ENCODE data around the gene TSTD2.
"Not testable (repeated sequence)": the region's sequence is repeated elsewhere in the genome, so short reads cannot be mapped to it uniquely, and the experiment has no call there.

TSTD2 gene

GRCh38 chr9:97581590-97581989 is 51.6 kb downstream of the TSTD2 start:
- not testable (repeated sequence) for DNase-seq

DNA sequence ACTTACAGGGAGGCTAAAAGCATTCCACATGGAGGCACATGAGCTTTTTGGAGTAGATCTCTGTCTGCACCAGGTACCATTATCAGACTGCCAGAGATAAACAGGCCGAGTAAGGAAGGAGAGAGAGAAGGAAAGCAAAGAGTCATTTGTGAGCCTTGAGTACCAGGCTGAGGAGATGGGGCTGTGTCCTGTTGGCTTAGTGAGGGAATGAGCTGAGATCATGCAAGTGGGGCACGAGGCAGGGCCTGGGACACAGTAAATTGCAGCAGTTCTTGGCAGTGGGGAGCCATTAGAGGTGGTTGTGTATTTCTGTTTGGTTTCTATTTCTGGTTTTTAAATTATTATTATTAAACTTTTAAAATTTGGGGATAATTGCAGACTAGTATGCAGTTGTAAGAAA is 53.3 kb downstream of the TSTD2 start:
- DNase-seq = no peak

DNA sequence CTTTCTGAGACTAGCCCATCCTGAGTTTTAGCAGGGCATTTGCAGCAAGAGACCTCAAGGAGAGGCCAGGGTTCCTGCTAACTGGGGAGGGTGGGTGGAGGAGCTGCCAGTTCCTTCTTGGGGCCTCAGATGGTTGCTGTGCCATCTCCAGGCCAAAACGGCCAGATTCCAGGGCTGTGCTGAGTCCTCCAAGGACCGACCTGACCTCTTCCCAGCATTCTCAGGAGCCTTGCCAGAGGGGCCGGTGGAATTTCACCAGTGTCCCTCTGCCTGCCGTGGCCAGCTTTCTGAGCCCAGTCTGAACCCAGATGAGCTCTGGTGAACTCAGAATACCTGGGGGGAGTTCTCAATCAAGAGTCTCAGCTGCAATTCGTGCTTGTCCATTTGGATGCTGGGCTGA is 54.3 kb downstream of the TSTD2 start:
- no peak for DNase-seq

DNA sequence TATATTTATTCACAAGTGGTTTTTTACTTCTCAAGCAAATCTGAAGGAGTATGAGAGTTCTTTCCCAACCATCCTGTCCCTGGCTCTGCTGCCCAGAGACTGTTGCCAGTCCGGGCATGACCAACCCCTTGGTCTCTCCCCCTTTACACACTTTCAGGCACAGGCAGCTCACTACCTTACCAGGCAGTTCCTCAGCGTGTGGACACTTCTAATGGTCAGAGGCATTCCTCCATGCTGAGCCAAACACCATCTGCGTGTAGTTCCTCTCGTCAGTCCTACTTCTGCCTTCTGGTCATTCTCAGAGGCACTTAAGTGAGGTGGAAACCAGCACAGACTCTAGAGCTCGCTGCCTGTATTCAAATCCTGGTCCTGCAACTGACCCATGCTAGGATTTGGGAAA is 56.1 kb downstream of the TSTD2 start:
- no peak for DNase-seq

GRCh38 chr9:97575673-97576200 is 57.4 kb downstream of the TSTD2 start:
- no peak for DNase-seq

DNA sequence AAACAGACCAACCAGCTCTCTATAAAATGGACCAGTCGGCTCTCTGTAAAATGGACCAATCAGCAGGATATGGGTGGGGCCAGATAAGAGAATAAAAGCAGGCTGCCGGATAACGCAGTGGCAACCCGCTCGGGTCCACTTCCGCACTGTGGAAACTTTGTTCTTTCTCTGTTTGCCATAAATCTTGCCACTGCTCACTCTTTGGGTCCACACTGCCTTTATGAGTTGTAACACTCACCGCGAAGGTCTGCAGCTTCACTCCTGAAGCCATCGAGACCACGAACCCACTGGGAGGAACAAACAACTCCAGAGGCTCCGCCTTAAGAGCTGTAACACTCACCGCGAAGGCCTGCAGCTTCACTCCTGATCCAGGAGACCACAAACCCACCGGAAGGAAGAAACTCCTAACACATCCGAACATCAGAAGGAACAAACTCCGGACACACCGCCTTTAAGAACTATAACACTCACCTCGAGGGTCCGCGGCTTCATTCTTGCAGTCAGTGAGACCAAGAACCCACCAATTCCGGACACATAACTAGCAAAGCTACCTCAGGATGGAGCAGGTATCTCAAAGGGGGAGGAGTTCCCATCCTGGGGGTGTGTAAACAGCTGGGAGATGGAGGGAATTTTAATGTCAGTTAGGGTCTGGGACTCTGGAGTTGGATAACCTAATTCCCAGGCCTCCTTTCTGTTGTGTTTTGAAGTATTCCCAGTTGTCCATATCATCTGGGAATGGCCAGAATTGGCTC is 58.1 kb downstream of the TSTD2 start:
- DNase-seq = not testable (repeated sequence)

DNA sequence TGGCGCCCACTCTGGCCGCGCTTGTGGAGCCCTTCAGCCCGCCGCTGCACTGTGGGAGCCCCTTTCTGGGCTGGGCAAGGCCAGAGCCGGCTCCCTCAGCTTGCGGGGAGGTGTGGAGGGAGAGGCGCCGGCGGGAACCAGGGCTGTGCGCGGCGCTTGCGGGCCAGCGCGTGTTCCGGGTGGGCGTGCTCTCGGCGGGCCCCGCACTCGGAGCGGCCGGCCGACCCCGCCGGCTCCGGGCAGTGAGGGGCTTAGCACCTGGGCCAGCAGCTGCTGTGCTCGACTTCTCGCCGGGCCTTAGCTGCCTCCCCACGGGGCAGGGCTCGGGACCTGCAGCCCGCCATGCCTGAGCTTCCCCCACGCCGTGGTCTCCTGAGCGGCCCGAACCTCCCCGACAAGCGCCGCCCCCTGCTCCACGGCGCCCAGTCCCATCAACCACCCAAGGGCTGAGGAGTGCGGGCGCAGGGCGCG is 59.0 kb downstream of the TSTD2 start:
- not testable (repeated sequence) for DNase-seq

DNA sequence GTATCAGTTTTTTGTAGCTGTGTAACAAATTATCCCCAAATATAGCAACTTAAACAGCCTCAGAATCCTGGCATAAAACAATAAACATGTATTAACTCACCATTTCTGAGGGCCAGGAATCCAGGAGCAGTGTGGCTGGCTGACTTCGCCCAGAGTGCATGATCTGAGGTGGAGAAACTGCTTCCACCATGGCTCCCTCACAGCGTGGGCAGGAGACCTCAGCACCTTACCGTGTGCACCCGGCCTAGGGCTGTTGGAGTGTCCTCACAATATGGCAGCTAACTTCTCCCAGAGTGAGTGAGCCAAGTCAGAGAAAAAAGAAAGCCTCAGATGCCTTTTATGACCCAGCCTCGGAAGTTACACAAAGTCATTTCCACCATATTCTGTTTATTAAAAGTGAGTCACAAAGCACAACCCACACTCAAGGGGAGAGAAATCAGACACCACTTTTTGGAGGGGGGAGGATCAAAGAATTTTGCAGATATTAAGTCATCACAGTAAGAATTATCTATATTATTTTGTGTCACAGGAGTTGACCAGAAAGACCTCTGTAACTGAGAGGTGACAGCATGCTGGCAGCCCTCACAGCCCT is 59.6 kb downstream of the TSTD2 start:
- DNase-seq = no peak

- DNase-seq = no peak
Observed at GRCh38 chr9:97572892-97573365, 60.2 kb downstream of the TSTD2 start.

DNA sequence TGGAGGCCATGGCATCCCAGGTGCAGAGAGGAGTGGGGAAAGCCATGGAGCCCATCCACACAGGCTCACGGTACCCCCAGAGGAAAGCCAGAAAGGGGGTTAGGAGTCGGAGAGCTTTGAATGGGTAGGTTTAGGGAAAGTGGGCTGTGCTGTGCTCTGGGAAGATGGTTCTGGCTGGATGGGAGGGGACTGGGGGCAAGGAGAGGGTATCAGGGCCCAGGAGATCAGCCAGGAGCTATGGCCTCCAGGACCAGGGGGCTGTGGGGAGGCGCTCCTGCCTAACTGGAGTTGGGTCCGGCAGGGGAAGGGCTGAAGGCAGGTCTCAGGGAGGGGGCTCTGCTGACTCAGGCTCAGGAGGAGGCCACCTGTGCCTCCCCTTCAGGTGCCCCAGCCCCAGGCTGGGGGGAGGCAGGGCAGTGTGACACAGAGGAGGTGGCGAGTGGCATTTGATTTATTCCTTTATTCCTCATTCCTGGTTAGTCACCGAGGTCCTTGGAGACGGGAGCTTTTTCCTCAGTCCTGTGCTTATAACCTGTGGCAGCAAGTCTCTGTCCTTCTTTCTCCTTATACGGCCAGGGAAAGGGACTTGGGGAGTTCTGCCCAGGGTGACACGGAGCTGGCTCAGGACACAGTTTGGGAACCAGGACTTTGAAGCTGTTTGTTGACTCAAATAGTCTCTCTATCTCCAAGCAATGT is 60.8 kb downstream of the TSTD2 start:
- no peak for DNase-seq

GRCh38 chr9:97571664-97572063 is 61.5 kb downstream of the TSTD2 start:
- DNase-seq = no peak

- no peak for DNase-seq
Observed at GRCh38 chr9:97570899-97571298, 62.3 kb downstream of the TSTD2 start.

DNA sequence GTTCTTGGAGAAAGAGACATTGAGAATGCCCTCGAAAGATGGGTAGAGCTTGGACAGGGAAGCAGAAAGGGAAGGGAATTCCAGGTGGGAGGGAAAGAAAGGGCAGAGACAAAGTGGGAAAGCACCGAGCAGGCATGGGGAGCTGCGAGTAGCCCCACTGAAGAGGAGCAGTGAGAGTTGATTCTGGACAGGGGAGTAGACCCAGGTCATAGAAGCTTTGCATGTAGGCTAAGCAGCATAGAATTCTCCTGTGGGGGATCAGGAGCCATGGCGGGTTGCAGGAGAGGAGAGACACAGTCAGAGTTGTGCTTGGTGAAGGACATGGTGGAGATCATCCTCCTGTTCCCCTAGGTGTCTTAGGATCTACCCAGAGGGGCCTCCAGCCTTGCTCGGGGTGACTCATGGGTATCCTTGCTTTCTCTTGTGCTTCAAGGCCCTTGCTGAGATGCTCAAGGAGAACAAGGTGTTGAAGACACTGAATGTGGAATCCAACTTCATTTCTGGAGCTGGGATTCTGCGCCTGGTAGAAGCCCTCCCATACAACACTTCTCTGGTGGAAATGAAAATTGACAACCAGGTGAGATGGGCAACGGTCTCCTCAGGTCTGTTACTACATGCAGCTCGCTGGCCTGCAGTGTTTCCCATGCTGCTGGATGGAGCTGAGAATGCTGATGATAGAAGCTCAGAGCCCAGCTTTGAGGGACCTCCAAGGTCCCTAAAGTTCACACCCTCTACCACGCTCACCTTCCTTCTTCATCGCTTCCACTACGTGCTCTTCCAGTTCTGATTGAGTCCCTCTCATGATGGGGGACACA is 64.5 kb downstream of the TSTD2 start:
- no peak for DNase-seq

- no peak for DNase-seq
Observed at GRCh38 chr9:97567894-97568202, 65.3 kb downstream of the TSTD2 start.

DNA sequence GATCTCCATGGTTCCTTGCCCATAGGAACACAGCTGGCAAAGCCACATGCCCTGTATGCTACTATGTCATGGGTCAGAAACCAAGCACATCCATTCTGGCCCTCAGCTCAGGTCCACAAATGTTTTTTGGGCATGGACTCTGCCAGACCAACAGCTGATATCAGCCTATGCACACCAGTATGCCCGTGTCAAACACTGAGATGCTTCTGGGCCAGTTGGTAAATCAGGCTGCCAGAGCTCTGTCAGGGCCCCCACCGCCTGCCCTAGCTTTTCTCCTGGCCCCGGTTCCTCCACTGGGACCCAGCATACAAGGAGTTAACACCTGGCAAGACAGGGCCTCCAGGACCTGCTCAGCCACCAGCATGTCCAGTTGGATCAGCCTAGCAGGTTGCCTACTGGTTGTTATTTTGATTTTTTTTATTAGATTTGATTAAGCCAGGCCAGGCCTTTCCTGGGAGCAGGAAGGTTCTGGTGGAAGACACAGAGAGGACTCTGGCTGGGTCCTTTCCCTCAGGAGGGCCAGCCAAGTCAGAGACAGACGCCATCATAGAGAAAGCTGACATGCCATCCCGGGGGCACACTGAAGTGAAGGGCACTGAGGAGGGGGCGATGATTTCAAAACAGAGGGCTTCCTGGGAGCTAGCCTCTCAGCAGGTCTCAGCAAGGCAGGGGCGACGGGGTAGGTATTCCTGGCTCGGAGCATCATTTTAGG is 65.8 kb downstream of the TSTD2 start:
- no peak for DNase-seq

DNA sequence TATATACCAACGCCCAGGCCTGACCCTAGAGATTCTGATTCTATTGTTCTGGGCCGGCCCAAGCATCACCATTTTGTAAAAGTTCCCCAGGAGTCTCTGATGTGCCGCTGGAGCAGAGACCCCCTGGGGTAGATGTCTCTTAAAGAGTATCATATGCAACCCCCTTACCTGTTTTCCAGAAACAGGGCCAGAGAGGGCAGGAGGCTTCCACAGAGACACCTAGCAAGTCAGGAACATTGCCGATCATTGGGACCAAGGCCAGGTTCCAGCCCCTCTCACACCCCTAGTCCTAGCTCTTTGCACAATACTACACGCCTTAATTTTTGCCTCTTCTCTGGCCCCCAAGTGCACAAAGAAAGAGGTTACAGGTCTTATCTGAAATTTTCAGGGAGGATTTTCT is 67.9 kb downstream of the TSTD2 start:
- DNase-seq = no peak

DNA sequence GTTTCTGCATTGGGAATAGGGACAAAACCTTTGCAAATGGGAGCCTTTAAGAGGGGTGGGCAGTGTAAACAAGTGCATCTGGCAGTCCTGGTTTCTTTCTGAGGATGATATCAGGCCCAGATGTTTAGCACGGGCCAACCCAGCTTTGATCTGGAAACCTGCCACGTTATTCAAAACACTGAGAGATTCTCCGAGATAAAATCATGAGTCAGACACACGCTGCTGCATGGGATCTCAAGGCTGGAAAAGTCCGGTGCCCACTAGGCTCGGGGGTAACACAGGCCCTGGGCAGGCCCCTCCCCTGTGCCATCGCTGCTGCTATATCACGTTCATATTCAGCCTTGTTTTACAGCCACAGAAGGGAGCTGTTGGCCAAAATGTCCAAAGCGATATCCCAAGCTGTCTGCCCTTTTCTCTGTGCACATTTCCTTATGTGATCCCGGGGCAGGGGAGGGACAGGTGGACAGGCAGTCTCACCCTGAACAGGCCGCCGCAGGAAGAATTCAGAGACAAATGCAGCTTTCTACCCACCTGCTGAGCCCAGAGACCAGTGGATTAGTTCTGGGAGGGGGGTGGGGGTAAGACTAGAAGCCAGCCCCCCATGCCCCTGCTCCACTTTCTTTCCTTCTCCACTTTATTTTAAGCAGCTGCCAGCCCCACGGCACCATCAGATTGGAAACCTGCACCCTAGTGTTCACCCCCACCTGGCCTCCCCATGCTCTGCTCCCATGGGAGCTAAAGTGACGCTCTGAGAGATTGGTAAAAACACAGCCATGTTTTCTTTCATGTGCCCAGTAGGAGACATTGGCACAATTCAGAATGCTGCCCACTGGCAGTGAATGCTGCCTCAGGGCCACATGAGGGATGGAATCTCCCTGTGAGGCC is 68.6 kb downstream of the TSTD2 start:
- no peak for DNase-seq

- DNase-seq = no peak
Observed at GRCh38 chr9:97563458-97564135, 69.6 kb downstream of the TSTD2 start.

GRCh38 chr9:97562542-97562941 is 70.6 kb downstream of the TSTD2 start:
- no peak for DNase-seq

GRCh38 chr9:97561501-97561900 is 71.7 kb downstream of the TSTD2 start:
- DNase-seq = no peak

DNA sequence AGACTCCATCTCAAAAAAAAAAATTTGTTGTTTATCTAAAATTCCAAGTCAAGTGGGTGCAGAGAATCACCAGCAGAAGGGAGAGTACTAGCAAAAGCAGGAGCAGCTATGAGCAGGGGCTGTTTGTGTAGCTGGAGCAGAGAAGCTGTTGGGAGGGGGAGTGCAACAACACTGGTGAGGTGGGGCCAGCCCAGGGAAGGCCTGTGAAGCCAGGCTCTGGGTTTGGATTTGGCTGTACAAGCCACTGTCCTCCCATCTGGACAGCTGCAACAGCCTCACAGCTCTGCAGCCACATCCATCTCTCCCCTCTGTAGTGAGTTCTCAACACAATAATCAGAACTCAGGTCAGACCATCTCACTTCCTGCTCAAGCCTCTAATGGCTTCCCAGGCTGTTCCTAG is 72.3 kb downstream of the TSTD2 start:
- no peak for DNase-seq
